ENCODE measurements around the gene NRXN3.

The NRXN3 gene

GRCh38 chr14:78345131-78345744, 175.1 kb downstream of the NRXN3 start:
- H3F3A ChIP-seq (ENCODE audit: insufficient read depth, low read length), result no peaks in the 10 kb centered on the region
- H3K4me1 ChIP-seq (ENCODE audit: insufficient read depth, low read length, severe bottlenecking), result no peaks in the 10 kb centered on the region
- H3K4me3 ChIP-seq (ENCODE audit: low read depth, low read length, poor library complexity, severe bottlenecking), result no peak overlapping the region
- no peak for TF ChIP-seq EZH2 (IDR thresholded peaks at IDR 0.05; ENCODE audit: borderline replicate concordance, low read length)
- TF ChIP-seq, protein P1, sequence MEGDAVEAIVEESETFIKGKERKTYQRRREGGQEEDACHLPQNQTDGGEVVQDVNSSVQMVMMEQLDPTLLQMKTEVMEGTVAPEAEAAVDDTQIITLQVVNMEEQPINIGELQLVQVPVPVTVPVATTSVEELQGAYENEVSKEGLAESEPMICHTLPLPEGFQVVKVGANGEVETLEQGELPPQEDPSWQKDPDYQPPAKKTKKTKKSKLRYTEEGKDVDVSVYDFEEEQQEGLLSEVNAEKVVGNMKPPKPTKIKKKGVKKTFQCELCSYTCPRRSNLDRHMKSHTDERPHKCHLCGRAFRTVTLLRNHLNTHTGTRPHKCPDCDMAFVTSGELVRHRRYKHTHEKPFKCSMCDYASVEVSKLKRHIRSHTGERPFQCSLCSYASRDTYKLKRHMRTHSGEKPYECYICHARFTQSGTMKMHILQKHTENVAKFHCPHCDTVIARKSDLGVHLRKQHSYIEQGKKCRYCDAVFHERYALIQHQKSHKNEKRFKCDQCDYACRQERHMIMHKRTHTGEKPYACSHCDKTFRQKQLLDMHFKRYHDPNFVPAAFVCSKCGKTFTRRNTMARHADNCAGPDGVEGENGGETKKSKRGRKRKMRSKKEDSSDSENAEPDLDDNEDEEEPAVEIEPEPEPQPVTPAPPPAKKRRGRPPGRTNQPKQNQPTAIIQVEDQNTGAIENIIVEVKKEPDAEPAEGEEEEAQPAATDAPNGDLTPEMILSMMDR (IDR thresholded peaks at IDR 0.05; ENCODE audit: low read length), result no peak
- no peaks in the 10 kb centered on the region for H3K79me2 ChIP-seq (ENCODE audit: insufficient read depth, low read length)
- no peaks in the 10 kb centered on the region for H3K27me3 ChIP-seq (ENCODE audit: insufficient read depth, low read length)
- no peaks in the 10 kb centered on the region for H3K9me3 ChIP-seq (ENCODE audit: low read length)
- H3K27ac ChIP-seq (ENCODE audit: low read depth, low read length, poor library complexity, severe bottlenecking), result no peak overlapping the region
- H4K20me1 ChIP-seq (ENCODE audit: insufficient read depth, low read length), result no peaks in the 10 kb centered on the region
- H3K4me2 ChIP-seq (ENCODE audit: low read length), result no peak overlapping the region
- no peak overlapping the region for H2AFZ ChIP-seq (ENCODE audit: low read length)
- H3K9me2 ChIP-seq (ENCODE audit: low read depth, low read length), result no peaks in the 10 kb centered on the region
- no peaks in the 10 kb centered on the region for H3K36me3 ChIP-seq (ENCODE audit: insufficient read depth, low read length)
- no peak overlapping the region for H3K9ac ChIP-seq (ENCODE audit: low read length)

GRCh38 chr14:78346747-78347146, 176.6 kb downstream of the NRXN3 start:
- H3K36me3 ChIP-seq (ENCODE audit: insufficient read depth, low read length), result no peaks in the 10 kb centered on the region
- no peaks in the 10 kb centered on the region for H3K4me1 ChIP-seq (ENCODE audit: insufficient read depth, low read length, severe bottlenecking)
- H4K20me1 ChIP-seq (ENCODE audit: insufficient read depth, low read length), result no peaks in the 10 kb centered on the region
- no peaks in the 10 kb centered on the region for H3K9me2 ChIP-seq (ENCODE audit: low read depth, low read length)
- H3K4me3 ChIP-seq (ENCODE audit: low read depth, low read length, poor library complexity, severe bottlenecking), result no peak overlapping the region
- H3K79me2 ChIP-seq (ENCODE audit: insufficient read depth, low read length), result no peaks in the 10 kb centered on the region
- H2AFZ ChIP-seq (ENCODE audit: low read length), result no peak overlapping the region
- no peaks in the 10 kb centered on the region for H3K27me3 ChIP-seq (ENCODE audit: insufficient read depth, low read length)
- H3K9me3 ChIP-seq (ENCODE audit: low read length), result no peaks in the 10 kb centered on the region
- H3F3A ChIP-seq (ENCODE audit: insufficient read depth, low read length), result no peaks in the 10 kb centered on the region
- no peak overlapping the region for H3K9ac ChIP-seq (ENCODE audit: low read length)
- H3K27ac ChIP-seq (ENCODE audit: low read depth, low read length, poor library complexity, severe bottlenecking), result no peak overlapping the region
- H3K4me2 ChIP-seq (ENCODE audit: low read length), result no peak overlapping the region
- TF ChIP-seq, protein P1 (IDR thresholded peaks at IDR 0.05; ENCODE audit: low read length), result no peak
- TF ChIP-seq EZH2 (IDR thresholded peaks at IDR 0.05; ENCODE audit: borderline replicate concordance, low read length), result no peak

DNA sequence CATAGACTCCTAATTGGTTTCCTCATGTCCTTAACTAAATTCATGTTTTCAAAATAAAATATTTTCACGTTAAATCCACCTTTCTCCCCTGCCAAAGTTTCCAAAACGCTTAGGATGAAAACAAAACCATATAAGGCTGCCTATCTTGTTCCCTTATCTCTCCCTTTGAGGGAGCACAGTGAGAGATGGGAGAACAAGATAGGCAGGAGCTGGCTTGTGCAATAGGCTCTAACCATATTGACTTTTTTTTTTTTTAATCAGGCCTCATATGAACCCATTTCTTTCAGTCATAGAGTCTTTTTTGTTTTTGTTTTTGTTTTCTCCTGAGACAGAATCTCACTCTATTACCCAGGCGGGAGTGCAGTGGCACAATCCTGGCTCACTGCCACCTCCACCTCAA, 184.9 kb downstream of the NRXN3 start:
- Histone ChIP-seq H3K9me2 (ENCODE audit: low read depth, low read length) (no peaks in the 10 kb centered on the region), H3K36me3 (ENCODE audit: insufficient read depth, low read length) (no peaks in the 10 kb centered on the region), H3K4me1 (ENCODE audit: insufficient read depth, low read length, severe bottlenecking) (no peaks in the 10 kb centered on the region), H3F3A (ENCODE audit: insufficient read depth, low read length) (no peaks in the 10 kb centered on the region), H3K4me3 (ENCODE audit: low read depth, low read length, poor library complexity, severe bottlenecking) (no peak overlapping the region), H3K27me3 (ENCODE audit: insufficient read depth, low read length) (no peaks in the 10 kb centered on the region), H3K27ac (ENCODE audit: low read depth, low read length, poor library complexity, severe bottlenecking) (no peak overlapping the region), H3K4me2 (ENCODE audit: low read length) (no peak overlapping the region), H3K9me3 (ENCODE audit: low read length) (no peaks in the 10 kb centered on the region), H3K79me2 (ENCODE audit: insufficient read depth, low read length) (no peaks in the 10 kb centered on the region), H3K9ac (ENCODE audit: low read length) (no peak overlapping the region), H4K20me1 (ENCODE audit: insufficient read depth, low read length) (no peaks in the 10 kb centered on the region), H2AFZ (ENCODE audit: low read length) (no peak overlapping the region)
- TF ChIP-seq, protein P1 (IDR thresholded peaks at IDR 0.05; ENCODE audit: low read length), result no peak
- TF ChIP-seq EZH2 (IDR thresholded peaks at IDR 0.05; ENCODE audit: borderline replicate concordance, low read length), result no peak

Measured in OCI-LY1 (cell line).